ENCODE data around the gene MACROD2. TPM values are rescaled to one million over a fixed set of nuclear protein-coding genes. Genes with fewer than 3 reads are reported as not detected.
"Not testable (repeated sequence)": the region's sequence is repeated elsewhere in the genome, so short reads cannot be mapped to it uniquely, and the experiment has no call there.

Gene MACROD2
- total RNA-seq, 5 donors from 2014 or later (not counting 1 experiment from before 2014, with no cell fraction given), result 0.23 to 1.3 (median 0.51) TPM; not detected in 2

DNA sequence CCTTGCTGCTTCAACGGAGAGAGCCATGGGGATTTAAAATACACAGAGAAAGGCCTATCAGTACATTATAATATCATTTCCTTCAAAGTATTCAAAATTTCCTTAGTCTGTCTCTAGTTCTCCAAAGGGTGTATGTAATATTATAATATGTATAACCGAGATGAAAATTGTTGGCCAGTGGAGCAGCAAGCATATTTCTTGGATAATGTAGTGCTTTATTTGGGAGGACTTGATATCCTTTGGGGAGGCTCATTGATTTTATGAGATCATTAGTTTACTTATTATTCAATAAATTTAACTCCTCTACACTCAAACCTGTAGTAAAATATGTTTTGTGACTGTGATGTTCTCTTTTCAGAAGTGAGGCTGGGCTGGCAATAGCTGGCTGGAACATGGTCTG, 1145.0 kb downstream of the MACROD2 start:
- Mint-ChIP-seq H3K27ac (no peak overlapping the region), H3K4me1 (no peaks in the 10 kb centered on the region), H3K36me3 (no peaks in the 10 kb centered on the region), H3K4me3 (no peak overlapping the region), H3K27me3 (no peaks in the 10 kb centered on the region), H3K9me3 (peaks cover 0 to 22% (median 7%) of the 10 kb centered on the region in 3 donors)
- no peak for DNase-seq
- Histone ChIP-seq H3K9me3 (no peaks in the 10 kb centered on the region), H3K4me3 (ENCODE audit: control insufficient read depth in 1 of 2, extremely low read depth in 1 of 2, low read length in 1 of 2) (no peak overlapping the region), H3K27ac (ENCODE audit: low read length) (no peak overlapping the region), H3K4me1 (ENCODE audit: control insufficient read depth in 1 of 2, extremely low read depth in 1 of 2, insufficient read depth in 2 of 2, low read length in 2 of 2) (no peaks in the 10 kb centered on the region), H3K27me3 (replicated peaks in 1 of 2; ENCODE audit: control insufficient read depth in 2 of 2, extremely low read depth in 1 of 2, insufficient read depth in 2 of 2, low read length in 1 of 2) (no peaks in the 10 kb centered on the region), H3K36me3 (ENCODE audit: control insufficient read depth in 2 of 2, extremely low read depth in 1 of 2, insufficient read depth in 1 of 2, low read length in 1 of 2) (no peaks in the 10 kb centered on the region)
- no CpG with 5 or more reads among the region's 2 CpGs for WGBS (ENCODE audit: insufficient coverage)
- CTCF ChIA-PET, result no interaction called here
- POLR2A ChIA-PET, result no interaction called here
- ATAC-seq (replicated peaks in 1 of 4), result no peak

DNA sequence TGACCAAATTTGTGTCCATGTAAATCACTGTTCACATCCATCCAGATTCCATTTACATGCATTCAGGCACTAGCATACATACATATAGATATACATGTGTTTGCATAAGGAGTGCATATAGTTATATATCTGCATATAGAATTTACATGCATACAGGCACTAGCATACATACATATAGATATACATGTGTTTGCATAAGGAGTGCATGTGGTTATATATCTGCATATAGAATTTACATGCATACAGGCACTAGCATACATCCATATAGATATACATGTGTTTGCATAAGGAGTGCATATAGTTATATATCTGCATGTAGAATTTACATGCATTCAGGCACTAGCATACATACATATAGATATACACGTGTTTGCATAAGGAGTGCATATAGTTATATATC, 1145.6 kb downstream of the MACROD2 start:
- POLR2A ChIA-PET; H3K4me3 ChIP-seq (ENCODE audit: control insufficient read depth in 1 of 2, extremely low read depth in 1 of 2, low read length in 1 of 2); H3K27me3 Mint-ChIP-seq; CTCF ChIA-PET; H3K36me3 ChIP-seq (ENCODE audit: control insufficient read depth in 2 of 2, extremely low read depth in 1 of 2, insufficient read depth in 1 of 2, low read length in 1 of 2); H3K27ac ChIP-seq (ENCODE audit: low read length); ATAC-seq (replicated peaks in 1 of 4); DNase-seq; H3K4me1 Mint-ChIP-seq; H3K27me3 ChIP-seq (replicated peaks in 1 of 2; ENCODE audit: control insufficient read depth in 2 of 2, extremely low read depth in 1 of 2, insufficient read depth in 2 of 2, low read length in 1 of 2); H3K36me3 Mint-ChIP-seq; H3K9me3 ChIP-seq; H3K4me1 ChIP-seq (ENCODE audit: control insufficient read depth in 1 of 2, extremely low read depth in 1 of 2, insufficient read depth in 2 of 2, low read length in 2 of 2); H3K27ac Mint-ChIP-seq; H3K4me3 Mint-ChIP-seq: not testable (repeated sequence)
- no CpG with 5 or more reads among the region's 1 CpG for WGBS (ENCODE audit: insufficient coverage)
- peaks cover 0 to 22% (median 7%) of the 10 kb centered on the region in 3 donors for H3K9me3 Mint-ChIP-seq

DNA sequence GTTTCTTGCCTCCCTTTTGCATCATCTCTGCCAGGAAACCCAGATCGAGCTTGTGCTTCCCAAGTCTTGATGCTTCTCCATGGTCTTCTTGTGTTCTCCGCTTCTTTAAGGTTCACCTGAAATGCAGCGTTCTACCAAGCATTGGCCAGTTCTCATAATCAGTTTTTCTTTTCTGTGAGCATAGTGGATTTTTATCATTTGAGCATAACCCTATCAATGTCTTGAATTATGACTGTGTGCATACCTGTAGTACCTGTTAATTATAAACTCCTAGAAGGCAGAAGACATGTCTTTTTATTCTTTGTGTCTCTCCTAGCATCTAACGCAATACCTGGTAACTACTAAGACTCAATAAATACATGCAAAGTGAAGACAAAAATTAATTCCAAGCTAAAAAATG, 1146.5 kb downstream of the MACROD2 start:
- Mint-ChIP-seq H3K4me1 (no peaks in the 10 kb centered on the region), H3K4me3 (no peak overlapping the region), H3K9me3 (peaks cover 0 to 22% (median 7%) of the 10 kb centered on the region in 3 donors), H3K27ac (no peak overlapping the region), H3K27me3 (no peaks in the 10 kb centered on the region), H3K36me3 (no peaks in the 10 kb centered on the region)
- Histone ChIP-seq H3K4me3 (ENCODE audit: control insufficient read depth in 1 of 2, extremely low read depth in 1 of 2, low read length in 1 of 2) (no peak overlapping the region), H3K36me3 (ENCODE audit: control insufficient read depth in 2 of 2, extremely low read depth in 1 of 2, insufficient read depth in 1 of 2, low read length in 1 of 2) (no peaks in the 10 kb centered on the region), H3K27ac (ENCODE audit: low read length) (no peak overlapping the region), H3K4me1 (ENCODE audit: control insufficient read depth in 1 of 2, extremely low read depth in 1 of 2, insufficient read depth in 2 of 2, low read length in 2 of 2) (no peaks in the 10 kb centered on the region), H3K27me3 (replicated peaks in 1 of 2; ENCODE audit: control insufficient read depth in 2 of 2, extremely low read depth in 1 of 2, insufficient read depth in 2 of 2, low read length in 1 of 2) (no peaks in the 10 kb centered on the region), H3K9me3 (no peaks in the 10 kb centered on the region)
- DNase-seq, result no peak
- WGBS (ENCODE audit: insufficient coverage), result 71% methylated on average over 1 of the region's 4 CpGs
- ChIA-PET CTCF (no interaction called here), POLR2A (no interaction called here)
- no peak for ATAC-seq (replicated peaks in 1 of 4)

DNA sequence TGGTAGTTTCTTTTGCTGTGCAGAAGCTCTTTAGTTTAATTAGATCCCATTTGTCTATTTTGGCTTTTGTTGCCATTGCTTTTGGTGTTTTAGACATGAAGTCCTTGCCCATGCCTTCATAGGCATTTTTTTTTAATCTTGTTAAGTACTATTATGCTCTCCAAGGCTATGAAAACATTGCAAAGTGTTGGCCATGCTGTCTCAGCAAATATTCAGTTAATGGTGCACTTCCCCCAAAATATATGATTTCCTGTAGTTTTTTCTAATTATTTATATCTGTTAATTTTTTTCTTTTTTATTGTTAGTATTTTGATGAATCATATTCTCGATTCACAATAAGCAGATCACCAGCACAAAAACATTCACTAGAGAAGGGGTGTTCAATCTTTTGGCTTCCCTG, 1148.2 kb downstream of the MACROD2 start:
- Histone ChIP-seq H3K36me3 (ENCODE audit: control insufficient read depth in 2 of 2, extremely low read depth in 1 of 2, insufficient read depth in 1 of 2, low read length in 1 of 2) (no peaks in the 10 kb centered on the region), H3K27ac (ENCODE audit: low read length) (no peak overlapping the region), H3K4me3 (ENCODE audit: control insufficient read depth in 1 of 2, extremely low read depth in 1 of 2, low read length in 1 of 2) (no peak overlapping the region), H3K27me3 (replicated peaks in 1 of 2; ENCODE audit: control insufficient read depth in 2 of 2, extremely low read depth in 1 of 2, insufficient read depth in 2 of 2, low read length in 1 of 2) (no peaks in the 10 kb centered on the region), H3K4me1 (ENCODE audit: control insufficient read depth in 1 of 2, extremely low read depth in 1 of 2, insufficient read depth in 2 of 2, low read length in 2 of 2) (no peaks in the 10 kb centered on the region), H3K9me3 (no peaks in the 10 kb centered on the region)
- no CpG with 5 or more reads among the region's 1 CpG for WGBS (ENCODE audit: insufficient coverage)
- Mint-ChIP-seq H3K9me3 (peaks cover 0 to 20% (median 7%) of the 10 kb centered on the region in 3 donors), H3K4me1 (no peaks in the 10 kb centered on the region), H3K36me3 (no peaks in the 10 kb centered on the region), H3K4me3 (no peak overlapping the region), H3K27me3 (no peaks in the 10 kb centered on the region), H3K27ac (no peak overlapping the region)
- ATAC-seq (replicated peaks in 1 of 4) (no peak), DNase-seq (no peak)
- CTCF ChIA-PET, result no interaction called here
- POLR2A ChIA-PET, result no interaction called here

DNA sequence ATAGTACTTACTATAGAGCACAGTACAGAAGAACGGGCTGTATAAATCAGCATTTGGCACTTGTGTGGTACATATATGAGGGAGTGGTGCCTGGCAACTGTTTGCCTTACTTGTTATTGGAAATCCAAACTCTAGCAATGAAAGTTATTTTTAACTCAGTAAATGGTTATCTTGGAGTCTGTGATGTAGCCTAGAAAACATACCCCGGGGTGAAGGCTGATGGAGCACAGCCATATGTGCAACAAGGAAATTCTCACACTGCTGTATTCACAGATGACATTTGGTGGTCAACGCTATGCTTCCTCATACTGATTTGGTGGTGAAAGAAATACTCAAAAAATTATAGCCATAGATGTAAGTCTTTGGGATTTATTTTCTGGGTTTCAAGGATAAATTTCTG, 1149.6 kb downstream of the MACROD2 start:
- Histone ChIP-seq H3K27ac (ENCODE audit: low read length) (no peak overlapping the region), H3K4me1 (ENCODE audit: control insufficient read depth in 1 of 2, extremely low read depth in 1 of 2, insufficient read depth in 2 of 2, low read length in 2 of 2) (no peaks in the 10 kb centered on the region), H3K27me3 (replicated peaks in 1 of 2; ENCODE audit: control insufficient read depth in 2 of 2, extremely low read depth in 1 of 2, insufficient read depth in 2 of 2, low read length in 1 of 2) (no peaks in the 10 kb centered on the region), H3K4me3 (ENCODE audit: control insufficient read depth in 1 of 2, extremely low read depth in 1 of 2, low read length in 1 of 2) (no peak overlapping the region), H3K9me3 (no peaks in the 10 kb centered on the region), H3K36me3 (ENCODE audit: control insufficient read depth in 2 of 2, extremely low read depth in 1 of 2, insufficient read depth in 1 of 2, low read length in 1 of 2) (no peaks in the 10 kb centered on the region)
- Mint-ChIP-seq H3K4me1 (no peaks in the 10 kb centered on the region), H3K9me3 (peaks cover 0 to 12% (median 6%) of the 10 kb centered on the region in 3 donors), H3K27me3 (no peaks in the 10 kb centered on the region), H3K36me3 (no peaks in the 10 kb centered on the region), H3K27ac (no peak overlapping the region), H3K4me3 (no peak overlapping the region)
- CTCF ChIA-PET, result no interaction called here
- POLR2A ChIA-PET, result no interaction called here
- no peak for DNase-seq
- no peak for ATAC-seq (replicated peaks in 1 of 4)
- no CpG with 5 or more reads among the region's 3 CpGs for WGBS (ENCODE audit: insufficient coverage)

DNA sequence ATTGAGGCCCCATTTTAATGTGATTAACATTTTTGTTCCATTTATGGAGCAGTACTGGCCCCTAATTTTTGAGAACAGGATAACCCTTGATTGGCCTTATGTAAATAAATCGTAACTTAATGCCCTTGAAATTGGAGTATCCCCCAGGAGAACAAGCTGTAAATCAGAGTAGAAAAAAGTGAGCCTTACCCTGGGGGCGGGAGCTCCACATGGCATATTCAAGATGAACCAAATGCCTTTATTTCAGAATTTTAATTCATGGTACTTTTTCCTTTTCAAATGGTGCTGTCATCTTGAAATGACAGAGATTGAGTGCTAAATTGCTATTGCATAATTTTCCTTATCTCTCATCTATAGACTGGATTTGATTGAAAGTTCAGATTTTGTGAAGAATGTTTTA, 1151.6 kb downstream of the MACROD2 start:
- Histone ChIP-seq H3K4me1 (ENCODE audit: control insufficient read depth in 1 of 2, extremely low read depth in 1 of 2, insufficient read depth in 2 of 2, low read length in 2 of 2) (no peaks in the 10 kb centered on the region), H3K9me3 (no peaks in the 10 kb centered on the region), H3K27ac (ENCODE audit: low read length) (no peak overlapping the region), H3K27me3 (replicated peaks in 1 of 2; ENCODE audit: control insufficient read depth in 2 of 2, extremely low read depth in 1 of 2, insufficient read depth in 2 of 2, low read length in 1 of 2) (no peaks in the 10 kb centered on the region), H3K4me3 (ENCODE audit: control insufficient read depth in 1 of 2, extremely low read depth in 1 of 2, low read length in 1 of 2) (no peak overlapping the region), H3K36me3 (ENCODE audit: control insufficient read depth in 2 of 2, extremely low read depth in 1 of 2, insufficient read depth in 1 of 2, low read length in 1 of 2) (no peaks in the 10 kb centered on the region)
- DNase-seq, result no peak
- 83% methylated on average over 1 of the region's 2 CpGs for WGBS (ENCODE audit: insufficient coverage)
- H3K27me3 Mint-ChIP-seq, result no peaks in the 10 kb centered on the region
- H3K27ac Mint-ChIP-seq, result no peak overlapping the region
- no peak for ATAC-seq (replicated peaks in 1 of 4)
- CTCF ChIA-PET, result no interaction called here
- no peak overlapping the region for H3K4me3 Mint-ChIP-seq
- POLR2A ChIA-PET, result interaction anchor here in 1 of 2 donors (0.9 kb wide), 1 partner anchor 8 kb away, joined by 5 read pairs; no protein-coding TSS in a partner anchor
- peaks cover 5% of the 10 kb centered on the region in 3 donors for H3K9me3 Mint-ChIP-seq
- no peaks in the 10 kb centered on the region for H3K36me3 Mint-ChIP-seq
- no peaks in the 10 kb centered on the region for H3K4me1 Mint-ChIP-seq

DNA sequence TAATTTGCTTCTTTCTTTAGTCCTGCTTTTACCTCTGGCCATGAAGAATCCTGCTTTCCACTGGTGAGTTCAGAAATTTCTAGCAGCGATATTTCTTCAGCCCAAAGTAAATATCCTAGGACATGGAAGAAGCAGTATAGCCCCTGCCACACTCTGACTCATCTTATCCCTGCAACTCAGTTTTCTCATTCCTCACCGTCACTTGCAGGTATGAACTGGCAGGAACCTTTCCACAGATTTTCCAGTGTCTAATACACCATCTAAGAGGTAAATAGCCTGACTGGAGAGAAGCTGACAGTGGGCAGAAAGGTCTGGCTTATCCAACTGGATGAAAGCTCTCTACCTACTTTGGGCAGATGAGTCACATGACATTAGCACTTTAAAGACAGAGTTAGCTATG, 1158.8 kb downstream of the MACROD2 start:
- POLR2A ChIA-PET, result no interaction called here
- no peaks in the 10 kb centered on the region for H3K27me3 ChIP-seq (replicated peaks in 1 of 2; ENCODE audit: control insufficient read depth in 2 of 2, extremely low read depth in 1 of 2, insufficient read depth in 2 of 2, low read length in 1 of 2)
- CTCF ChIA-PET, result no interaction called here
- no peak overlapping the region for H3K27ac ChIP-seq (ENCODE audit: low read length)
- Mint-ChIP-seq H3K4me3 (no peak overlapping the region), H3K9me3 (peaks cover 9 to 13% (median 11%) of the 10 kb centered on the region in 3 donors), H3K36me3 (no peaks in the 10 kb centered on the region), H3K27me3 (no peaks in the 10 kb centered on the region), H3K27ac (no peak overlapping the region), H3K4me1 (peaks cover 0 to 7% (median 0%) of the 10 kb centered on the region in 3 donors)
- 67% methylated on average over 1 of the region's 2 CpGs for WGBS (ENCODE audit: insufficient coverage)
- H3K4me1 ChIP-seq (ENCODE audit: control insufficient read depth in 1 of 2, extremely low read depth in 1 of 2, insufficient read depth in 2 of 2, low read length in 2 of 2), result peaks cover 0 to 3% of the 10 kb centered on the region in 2 experiments
- DNase-seq, result no peak
- H3K4me3 ChIP-seq (ENCODE audit: control insufficient read depth in 1 of 2, extremely low read depth in 1 of 2, low read length in 1 of 2), result no peak overlapping the region
- no peak for ATAC-seq (replicated peaks in 1 of 4)
- H3K36me3 ChIP-seq (ENCODE audit: control insufficient read depth in 2 of 2, extremely low read depth in 1 of 2, insufficient read depth in 1 of 2, low read length in 1 of 2), result no peaks in the 10 kb centered on the region
- H3K9me3 ChIP-seq, result no peaks in the 10 kb centered on the region

Data from T-cell (primary cell).